H9 (cell line): ENCODE data around the gene SPATA18. TPM values are rescaled to one million over a fixed set of nuclear protein-coding genes. Genes with fewer than 3 reads are reported as not detected.

ENCODE experiments used
- DNase-seq: peaks from one replicate; pipeline ENCODE4 v3.0.0-alpha.2; 2017
- H2AFZ ChIP-seq: one replicate; pipeline ENCODE4 v1.6.1; 2013; ENCODE audit warnings: mild to moderate bottlenecking, low read length, control low read depth, moderate library complexity
- H2AK5ac ChIP-seq: 2 replicates; pipeline ENCODE4 v1.6.1; 2013; ENCODE audit warnings: low read length, control low read depth, mixed read lengths; ENCODE audit not compliant: insufficient read length
- H2BK120ac ChIP-seq: one replicate; pipeline ENCODE4 v1.6.1; 2013; ENCODE audit warnings: low read depth, mild to moderate bottlenecking, low read length, control low read depth, inconsistent platforms; ENCODE audit not compliant: poor library complexity, severe bottlenecking
- H2BK12ac ChIP-seq: 2 replicates; pipeline ENCODE4 v1.6.1; 2013; ENCODE audit warnings: low read length, control low read depth, mixed read lengths, low read depth; ENCODE audit not compliant: insufficient read length
- H2BK15ac ChIP-seq: 2 replicates; pipeline ENCODE4 v1.6.1; 2013; ENCODE audit warnings: low read depth, low read length, control low read depth
- H2BK20ac ChIP-seq: one replicate; pipeline ENCODE4 v1.6.1; 2013; ENCODE audit warnings: low read depth, mild to moderate bottlenecking, low read length, control low read depth, inconsistent platforms; ENCODE audit not compliant: poor library complexity, severe bottlenecking
- H2BK5ac ChIP-seq: 2 replicates; pipeline ENCODE4 v1.6.1; 2013; ENCODE audit warnings: low read length, control low read depth, mixed read lengths; ENCODE audit not compliant: insufficient read length
- H3K14ac ChIP-seq: 2 replicates; pipeline ENCODE4 v1.6.1; 2013; ENCODE audit warnings: low read length, control low read depth; ENCODE audit not compliant: insufficient read depth
- H3K18ac ChIP-seq: 2 replicates; pipeline ENCODE4 v1.6.1; 2013; ENCODE audit warnings: low read depth, mild to moderate bottlenecking, mixed read lengths, low read length, control low read depth; ENCODE audit not compliant: insufficient read length
- H3K23ac ChIP-seq: 2 replicates; pipeline ENCODE4 v1.6.1; 2013; ENCODE audit warnings: low read length, control low read depth, mixed read lengths, low read depth; ENCODE audit not compliant: insufficient read length
- H3K23me2 ChIP-seq: 2 replicates; pipeline ENCODE4 v1.6.1; 2013; ENCODE audit warnings: low read depth, mild to moderate bottlenecking, mixed read lengths, low read length, control low read depth; ENCODE audit not compliant: insufficient read length, poor library complexity, severe bottlenecking
- H3K27ac ChIP-seq: 2 replicates; pipeline ENCODE4 v1.5.1; 2013; ENCODE audit warnings: low read length, control low read depth, mixed read lengths, low read depth; ENCODE audit not compliant: insufficient read length
- H3K27me3 ChIP-seq: 2 replicates; pipeline ENCODE4 v1.6.1; 2013; ENCODE audit warnings: low read length, control low read depth, inconsistent platforms; ENCODE audit not compliant: insufficient read depth
- H3K4ac ChIP-seq: 2 replicates; pipeline ENCODE4 v1.6.1; 2013; ENCODE audit warnings: low read depth, mild to moderate bottlenecking, control low read depth, inconsistent platforms, low read length, moderate library complexity
- H3K4me1 ChIP-seq: 2 replicates; pipeline ENCODE4 v1.6.1; 2013; ENCODE audit warnings: low read length, control low read depth, inconsistent platforms; ENCODE audit not compliant: insufficient read depth
- H3K4me2 ChIP-seq: 2 replicates; pipeline ENCODE4 v1.6.1; 2013; ENCODE audit warnings: low read length, control low read depth, mixed read lengths; ENCODE audit not compliant: insufficient read length, insufficient read depth
- H3K56ac ChIP-seq: 2 replicates; pipeline ENCODE4 v1.6.1; 2013; ENCODE audit warnings: low read depth, mild to moderate bottlenecking, mixed read lengths, low read length, control low read depth; ENCODE audit not compliant: insufficient read length
- H3K79me1 ChIP-seq: 2 replicates; pipeline ENCODE4 v1.6.1; 2013; ENCODE audit warnings: low read depth, mild to moderate bottlenecking, moderate library complexity, low read length, control low read depth, inconsistent platforms; ENCODE audit not compliant: insufficient read depth, poor library complexity, severe bottlenecking
- H3K79me2 ChIP-seq: 2 replicates; pipeline ENCODE4 v1.6.1; 2013; ENCODE audit warnings: low read length, control low read depth, inconsistent platforms; ENCODE audit not compliant: insufficient read depth
- H3K9ac ChIP-seq: 2 replicates; pipeline ENCODE4 v1.6.1; 2013; ENCODE audit warnings: low read length, control low read depth, mixed read lengths; ENCODE audit not compliant: insufficient read length; ENCODE audit errors: extremely low read depth
- H3K9me3 ChIP-seq: one replicate; pipeline ENCODE4 v1.6.1; 2013; ENCODE audit warnings: low read depth, low read length, inconsistent platforms; ENCODE audit not compliant: control insufficient read depth
- H3T11ph ChIP-seq: one replicate; pipeline ENCODE4 v1.6.1; 2013; ENCODE audit warnings: mild to moderate bottlenecking, low read length, control low read depth, inconsistent platforms
- H4K20me1 ChIP-seq: one replicate; pipeline ENCODE4 v1.6.1; 2013; ENCODE audit not compliant: control insufficient read depth, insufficient read length, insufficient read depth
- H4K5ac ChIP-seq: 2 replicates; pipeline ENCODE4 v1.6.1; 2013; ENCODE audit warnings: low read depth, mild to moderate bottlenecking, mixed read lengths, low read length, control low read depth; ENCODE audit not compliant: insufficient read length
- H4K8ac ChIP-seq: replicated peaks from 2 replicates; pipeline ENCODE4 v1.6.1; 2013; ENCODE audit warnings: low read length, control low read depth, mixed read lengths, low read depth; ENCODE audit not compliant: insufficient read length
- H4K91ac ChIP-seq: 2 replicates; pipeline ENCODE4 v1.6.1; 2013; ENCODE audit warnings: low read depth, mild to moderate bottlenecking, moderate library complexity, mixed read lengths, low read length, control low read depth; ENCODE audit not compliant: insufficient read length
- H3K27ac Mint-ChIP-seq, 3 experiments: 2 replicates in 2 of 3; 3 replicates in 1 of 3; pipeline ENCODE4 v1.8.0; 2020 to 2021; ENCODE audit warnings: mixed read lengths in 3 of 3, mild to moderate bottlenecking in 1 of 3, moderate library complexity in 1 of 3
- H3K27me3 Mint-ChIP-seq: 2 replicates; pipeline ENCODE4 v1.8.0; 2021; ENCODE audit warnings: low read depth, mild to moderate bottlenecking, moderate library complexity, mixed read lengths
- H3K36me3 Mint-ChIP-seq, 3 experiments: 2 replicates in 2 of 3; 3 replicates in 1 of 3; pipeline ENCODE4 v1.8.0; 2020 to 2021; ENCODE audit warnings: low read depth in 3 of 3, mixed read lengths in 3 of 3; ENCODE audit not compliant: insufficient read depth in 1 of 3
- H3K4me1 Mint-ChIP-seq, 2 experiments: 2 replicates each; pipeline ENCODE4 v1.8.0; 2020; ENCODE audit warnings: mixed read lengths in 2 of 2
- H3K4me3 Mint-ChIP-seq, 2 experiments: 2 replicates in 1 of 2; 3 replicates in 1 of 2; pipeline ENCODE4 v1.8.0; 2020 to 2021; ENCODE audit warnings: mild to moderate bottlenecking in 2 of 2, mixed read lengths in 2 of 2, moderate library complexity in 1 of 2
- H3K9me3 Mint-ChIP-seq, 2 experiments: 2 replicates in 1 of 2; 3 replicates in 1 of 2; pipeline ENCODE4 v1.8.0; 2020; ENCODE audit warnings: mild to moderate bottlenecking in 2 of 2, mixed read lengths in 2 of 2, moderate library complexity in 1 of 2
- CTCF ChIP-seq: fragments of 200-600 bp; sonication (generic); conservative IDR thresholded peaks from 3 replicates; pipeline ENCODE4 v1.8.0; 2021; ENCODE audit warnings: antibody characterized with exemption, mild to moderate bottlenecking
- WGBS: extraction: QIAGEN DNeasy Blood & Tissue Kit; methylation state at CpG from one replicate; pipeline ENCODE4 v1.1.7; 2013; ENCODE audit warnings: missing lambda C conversion rate, low lambda C conversion rate, mixed read lengths; ENCODE audit not compliant: insufficient read length; ENCODE audit errors: extremely low coverage; 5-methylcytosine and 5-hydroxymethylcytosine counted together
- total RNA-seq: library from RNA; stranded (reverse); gene quantifications from 2 replicates; pipeline ENCODE4 v1.2.1, GENCODE V29; 2021

SPATA18 gene
- total RNA-seq, 1 experiment from 2014 or later = 3.9 TPM

GRCh38 chr4:52045028-52045427 lies 6.1 kb upstream of the SPATA18 start:
- Mint-ChIP-seq H3K9me3 (peaks cover 13 to 14% of the 10 kb centered on the region in 2 experiments), H3K27ac (no peak overlapping the region), H3K4me1 (peaks cover 6 to 10% of the 10 kb centered on the region in 2 experiments; a peak in 3 of 4 replicates), H3K36me3 (peaks cover 7 to 9% (median 8%) of the 10 kb centered on the region in 3 experiments; a peak in 6 of 7 replicates), H3K27me3 (peaks cover 23% of the 10 kb centered on the region), H3K4me3 (no peak overlapping the region)
- Histone ChIP-seq H2AK5ac (no peak overlapping the region), H2BK5ac (no peak overlapping the region), H3K23ac (no peak overlapping the region), H3K23me2 (no peaks in the 10 kb centered on the region), H3T11ph (no peak overlapping the region), H3K9ac (no peak overlapping the region), H3K27ac (no peak overlapping the region), H4K20me1 (no peaks in the 10 kb centered on the region), H3K56ac (no peak overlapping the region), H4K5ac (no peak overlapping the region), H2BK12ac (no peak overlapping the region), H3K27me3 (no peaks in the 10 kb centered on the region), H3K4me2 (no peak overlapping the region), H4K91ac (no peak overlapping the region), H2AFZ (no peak overlapping the region), H2BK20ac (no peak overlapping the region), H3K4me1 (no peaks in the 10 kb centered on the region), H3K9me3 (no peaks in the 10 kb centered on the region), H2BK15ac (no peak overlapping the region), H3K4ac (no peak overlapping the region), H2BK120ac (no peak overlapping the region), H4K8ac (no peak overlapping the region), H3K18ac (no peak overlapping the region), H3K79me1 (no peaks in the 10 kb centered on the region), H3K14ac (no peak overlapping the region), H3K79me2 (no peaks in the 10 kb centered on the region)
- DNase-seq = no peak
- no peak for TF ChIP-seq CTCF
- no CpG with 5 or more reads among the region's 1 CpG for WGBS
